ENCODE results near the gene AKAP13. TPM values are rescaled to one million over a fixed set of nuclear protein-coding genes. Genes with fewer than 3 reads are reported as not detected.

The AKAP13 gene
- total and polyA plus RNA-seq, 2 of the 8 experiments (the other 6 are each of a cell fraction or from before 2014, with no cell fraction given), result 14.0 to 46.2 TPM

GRCh38 chr15:85527895-85528294, 147.5 kb downstream of the AKAP13 start:
- H3K9ac ChIP-seq (replicated peaks in 1 of 4; ENCODE audit: extremely low read depth in 1 of 4, low read depth in 3 of 4, low read length in 3 of 4), result no peak overlapping the region
- H3K4me2 ChIP-seq (ENCODE audit: insufficient read depth in 1 of 2, low read depth in 2 of 2, low read length in 2 of 2), result no peak overlapping the region
- H4K20me1 ChIP-seq (replicated peaks in 1 of 2; ENCODE audit: control insufficient read depth in 1 of 2, insufficient read depth in 2 of 2, low read length in 2 of 2), result peaks cover 0 to 4% of the 10 kb centered on the region in 2 experiments
- no peak overlapping the region for H4K8ac ChIP-seq (ENCODE audit: extremely low read depth, insufficient read depth, low read length)
- no peak overlapping the region for H3K4ac ChIP-seq (replicated peaks; ENCODE audit: insufficient read length, low read depth, low read length)
- peaks cover 0 to 7% (median 4%) of the 10 kb centered on the region in 4 experiments; a peak in 4 of 7 replicates for H3K4me1 ChIP-seq (replicated peaks in 1 of 4; ENCODE audit: control insufficient read depth in 3 of 4, insufficient read depth in 4 of 4, low read length in 3 of 4)
- no peak overlapping the region for H4K5ac ChIP-seq (ENCODE audit: insufficient read length, low read depth, low read length)
- H3K14ac ChIP-seq (ENCODE audit: insufficient read length), result no peak overlapping the region
- H3K9me3 ChIP-seq (ENCODE audit: insufficient read depth in 2 of 2, low read depth in 1 of 2, low read length in 1 of 2), result no peaks in the 10 kb centered on the region
- no peak overlapping the region for H3K23ac ChIP-seq (ENCODE audit: insufficient read length)
- no peaks in the 10 kb centered on the region for H3K79me1 ChIP-seq (ENCODE audit: low read depth, low read length)
- H2BK20ac ChIP-seq (ENCODE audit: low read length), result no peak overlapping the region
- no peak overlapping the region for H3K18ac ChIP-seq (ENCODE audit: extremely low read depth, low read length)
- H2BK12ac ChIP-seq (ENCODE audit: low read depth, low read length), result no peak overlapping the region
- H3K27me3 ChIP-seq (replicated peaks in 1 of 4; ENCODE audit: control insufficient read depth in 3 of 4, extremely low read depth in 1 of 4, insufficient read depth in 3 of 4, low read length in 3 of 4), result no peaks in the 10 kb centered on the region
- no peak overlapping the region for H3K4me3 ChIP-seq (ENCODE audit: extremely low read depth in 1 of 4, insufficient read depth in 2 of 4, low read depth in 3 of 4, low read length in 4 of 4)
- ChIA-PET CTCF (ENCODE audit: partially characterized antibody) (interaction anchor here (1.3 kb wide), 1 partner anchor 14 kb away, joined by 3 read pairs; no protein-coding TSS in a partner anchor), POLR2A (ENCODE audit: partially characterized antibody) (no interaction called here)
- DNase-seq (ENCODE audit: low read depth in 1 of 2, low spot score in 2 of 2), result no peak
- peaks cover 0 to 2% of the 10 kb centered on the region in 2 experiments; a peak in 1 of 4 replicates for H3K79me2 ChIP-seq (ENCODE audit: control insufficient read depth in 1 of 2, insufficient read depth in 2 of 2, low read length in 2 of 2)
- WGBS, 2 experiments (ENCODE audit: extremely low coverage in 1 of 2, insufficient coverage in 1 of 2, insufficient read length in 1 of 2, insufficient replicate concordance in 2 of 2, low coverage in 1 of 2, low lambda C conversion rate in 2 of 2, missing lambda C conversion rate in 1 of 2), result 87% methylated on average over 3 of the region's 3 CpGs; no CpG with 5 or more reads in 1 of the 2 experiments
- no peak overlapping the region for H4K91ac ChIP-seq (replicated peaks; ENCODE audit: insufficient read length, low read length)
- H3K56ac ChIP-seq (replicated peaks; ENCODE audit: insufficient read length, low read depth, low read length), result no peak overlapping the region
- H3K27ac ChIP-seq (ENCODE audit: low read depth, low read length), result no peak overlapping the region
- no peak overlapping the region for H2BK120ac ChIP-seq (replicated peaks; ENCODE audit: low read depth, low read length)
- H2AFZ ChIP-seq (ENCODE audit: low read length), result no peak overlapping the region
- H2BK15ac ChIP-seq (ENCODE audit: low read length), result no peak overlapping the region
- H2BK5ac ChIP-seq (ENCODE audit: low read depth, low read length), result no peak overlapping the region
- peaks cover 0 to 3% (median 0%) of the 10 kb centered on the region in 4 experiments; a peak in 1 of 8 replicates for H3K36me3 ChIP-seq (ENCODE audit: control insufficient read depth in 2 of 4, insufficient read depth in 4 of 4, low read length in 3 of 4)
- H2AK5ac ChIP-seq (ENCODE audit: low read depth, low read length), result no peak overlapping the region
- no peaks in the 10 kb centered on the region; the same call in 1 of the 2 replicates for H3K23me2 ChIP-seq (ENCODE audit: low read depth, low read length)
- FAIRE-seq, result no peak

Measured in H1 (cell line).